ENCODE data around the gene MSI2. TPM values are rescaled to one million over a fixed set of nuclear protein-coding genes. Genes with fewer than 3 reads are reported as not detected.

Gene MSI2
- total RNA-seq, 3 donors from 2014 or later = 13.4 to 89.1 (median 71.1) TPM

- H3K27me3 ChIP-seq = no peaks in the 10 kb centered on the region
- no peaks in the 10 kb centered on the region for H3K36me3 ChIP-seq
- no peak overlapping the region for H3K4me3 ChIP-seq
- H3K27ac ChIP-seq = no peak overlapping the region
- TF ChIP-seq CTCF (IDR thresholded peaks at IDR 0.05) (no peak), POLR2AphosphoS5 (IDR thresholded peaks at IDR 0.05) (no peak), POLR2A (IDR thresholded peaks at IDR 0.05) (no peak)
- intact Hi-C loops (cut with DNase I; ENCODE audit: low total_unique reads) = no loop called here
- no peaks in the 10 kb centered on the region for H3K9me3 ChIP-seq
- DNase-seq (ENCODE audit: low spot score in 2 of 2) = no peak
- peaks cover 2 to 18% of the 10 kb centered on the region in 2 donors for H3K4me1 ChIP-seq
Measured at GRCh38 chr17:57447357-57447989, 191.2 kb downstream of the MSI2 start.

- DNase-seq (ENCODE audit: low spot score in 2 of 2) = no peak
- Histone ChIP-seq H3K27me3 (no peaks in the 10 kb centered on the region), H3K27ac (peak overlapping the region in 1 of 2 donors; percentile 24), H3K4me1 (peaks cover 0 to 13% of the 10 kb centered on the region in 2 donors), H3K36me3 (no peaks in the 10 kb centered on the region), H3K9me3 (no peaks in the 10 kb centered on the region), H3K4me3 (no peak overlapping the region)
- intact Hi-C loops (cut with DNase I; ENCODE audit: low total_unique reads) = no loop called here
- TF ChIP-seq CTCF (IDR thresholded peaks at IDR 0.05) (no peak), POLR2AphosphoS5 (IDR thresholded peaks at IDR 0.05) (no peak), POLR2A (IDR thresholded peaks at IDR 0.05) (no peak)
Measured at GRCh38 chr17:57447990-57448758, 191.9 kb downstream of the MSI2 start.

- H3K4me1 ChIP-seq = peaks cover 0 to 7% of the 10 kb centered on the region in 2 donors
- H3K27ac ChIP-seq = peak overlapping the region in 1 of 2 donors; percentile 24
- H3K27me3 ChIP-seq = no peaks in the 10 kb centered on the region
- DNase-seq (ENCODE audit: low spot score in 2 of 2) = no peak
- intact Hi-C loops (cut with DNase I; ENCODE audit: low total_unique reads) = no loop called here
- no peaks in the 10 kb centered on the region for H3K9me3 ChIP-seq
- H3K36me3 ChIP-seq = no peaks in the 10 kb centered on the region
- TF ChIP-seq POLR2AphosphoS5 (IDR thresholded peaks at IDR 0.05) = no peak
- H3K4me3 ChIP-seq = no peak overlapping the region
Measured at GRCh38 chr17:57448759-57449283, 192.5 kb downstream of the MSI2 start.

- H3K9me3 ChIP-seq = no peaks in the 10 kb centered on the region
- no peaks in the 10 kb centered on the region for H3K36me3 ChIP-seq
- TF ChIP-seq CTCF (IDR thresholded peaks at IDR 0.05) (no peak), POLR2A (IDR thresholded peaks at IDR 0.05) (no peak), POLR2AphosphoS5 (IDR thresholded peaks at IDR 0.05) (no peak)
- H3K4me3 ChIP-seq = no peak overlapping the region
- H3K27ac ChIP-seq = no peak overlapping the region
- H3K4me1 ChIP-seq = no peaks in the 10 kb centered on the region
- intact Hi-C loops (cut with DNase I; ENCODE audit: low total_unique reads) = no loop called here
- H3K27me3 ChIP-seq = no peaks in the 10 kb centered on the region
- no peak for DNase-seq (ENCODE audit: low spot score in 2 of 2)
Measured at GRCh38 chr17:57451191-57451590, 194.9 kb downstream of the MSI2 start.

- DNase-seq (ENCODE audit: low spot score in 2 of 2) = no peak
- Histone ChIP-seq H3K27me3 (no peaks in the 10 kb centered on the region), H3K36me3 (no peaks in the 10 kb centered on the region), H3K4me1 (no peaks in the 10 kb centered on the region), H3K4me3 (no peak overlapping the region), H3K9me3 (no peaks in the 10 kb centered on the region), H3K27ac (no peak overlapping the region)
- TF ChIP-seq POLR2AphosphoS5 (IDR thresholded peaks at IDR 0.05) (no peak), POLR2A (IDR thresholded peaks at IDR 0.05) (no peak), CTCF (IDR thresholded peaks at IDR 0.05) (no peak)
- intact Hi-C loops (cut with DNase I; ENCODE audit: low total_unique reads) = no loop called here
Measured at GRCh38 chr17:57451643-57452042, 195.3 kb downstream of the MSI2 start.
